Naive thymus-derived CD4-positive, alpha-beta T cell (primary cell): ENCODE measurements around the gene COLQ. TPM values are rescaled to one million over a fixed set of nuclear protein-coding genes. Genes with fewer than 3 reads are reported as not detected.
"Not testable (repeated sequence)": the region's sequence is repeated elsewhere in the genome, so short reads cannot be mapped to it uniquely, and the experiment has no call there.

Source experiments
- ATAC-seq: fragments of 150-1000 bp; cut with Tn5 transposase; 2 replicates; pipeline ENCODE4 v1.10.0; 2021; ENCODE audit warnings: mild to moderate bottlenecking, moderate library complexity
- CTCF ChIA-PET: fragments of 350-600 bp; sonication (Branson Sonifier 250); formaldehyde crosslinking; loops from one replicate; lab custom pipeline; 2021; ENCODE audit warnings: antibody characterized with exemption; lab: Charles Lee
- POLR2A ChIA-PET: fragments of 350-600 bp; sonication (Branson Sonifier 250); formaldehyde crosslinking; loops from one replicate; lab custom pipeline; 2021; ENCODE audit warnings: antibody characterized with exemption, inconsistent platforms; lab: Charles Lee
- DNase-seq, 9 donors: peaks; one replicate each; pipeline versions ENCODE4 v3.0.0 to v3.0.0-alpha.2; 2020 to 2022; ENCODE audit warnings: mixed read lengths in 1 of 9
- H3K27ac ChIP-seq: one replicate; pipeline ENCODE4 v1.7.0; 2013; ENCODE audit warnings: mild to moderate bottlenecking, low read depth, low read length, moderate library complexity
- H3K27me3 ChIP-seq, 2 donors: one replicate each; pipeline ENCODE4 v1.7.0; 2013; ENCODE audit warnings: low read length in 2 of 2, mild to moderate bottlenecking in 2 of 2, moderate library complexity in 2 of 2; ENCODE audit not compliant: control insufficient read depth in 2 of 2, insufficient read depth in 2 of 2
- H3K36me3 ChIP-seq, 3 experiments: 1 replicate in 2 of 3; 2 replicates in 1 of 3; pipeline ENCODE4 v1.7.0; 2013; ENCODE audit warnings: low read length in 3 of 3, mild to moderate bottlenecking in 3 of 3, moderate library complexity in 1 of 3; ENCODE audit not compliant: insufficient read depth in 3 of 3, control insufficient read depth in 2 of 3
- H3K4me1 ChIP-seq, 2 donors: one replicate each; pipeline ENCODE4 v1.7.0; 2013; ENCODE audit warnings: low read length in 2 of 2, mild to moderate bottlenecking in 2 of 2, moderate library complexity in 1 of 2; ENCODE audit not compliant: control insufficient read depth in 2 of 2, insufficient read depth in 2 of 2
- H3K4me3 ChIP-seq: 2 replicates; pipeline ENCODE4 v1.7.0; 2013; ENCODE audit warnings: mild to moderate bottlenecking, low read length
- H3K9me3 ChIP-seq, 3 experiments: 1 replicate in 2 of 3; 2 replicates in 1 of 3; pipeline ENCODE4 v1.7.0; 2013; ENCODE audit warnings: low read length in 3 of 3; ENCODE audit not compliant: control insufficient read depth in 2 of 3
- H3K27ac Mint-ChIP-seq, 9 donors: one replicate each; pipeline ENCODE4 v1.8.0; 2020 to 2022; ENCODE audit warnings: mixed read lengths in 9 of 9, mild to moderate bottlenecking in 8 of 9, moderate library complexity in 5 of 9, inconsistent platforms in 2 of 9
- H3K27me3 Mint-ChIP-seq, 5 donors: one replicate each; pipeline ENCODE4 v1.8.0; 2021 to 2022; ENCODE audit warnings: mixed read lengths in 5 of 5, mild to moderate bottlenecking in 1 of 5
- H3K36me3 Mint-ChIP-seq, 5 donors: one replicate each; pipeline ENCODE4 v1.8.0; 2020 to 2022; ENCODE audit warnings: mixed read lengths in 5 of 5, mild to moderate bottlenecking in 3 of 5, inconsistent platforms in 1 of 5
- H3K4me1 Mint-ChIP-seq, 7 donors: one replicate each; pipeline ENCODE4 v1.8.0; 2020 to 2022; ENCODE audit warnings: mixed read lengths in 7 of 7, mild to moderate bottlenecking in 3 of 7, inconsistent platforms in 1 of 7
- H3K4me3 Mint-ChIP-seq, 10 donors: one replicate each; pipeline ENCODE4 v1.8.0; 2020 to 2022; ENCODE audit warnings: mild to moderate bottlenecking in 10 of 10, mixed read lengths in 10 of 10, moderate library complexity in 6 of 10, inconsistent platforms in 2 of 10
- H3K9me3 Mint-ChIP-seq, 11 donors: one replicate each; pipeline ENCODE4 v1.8.0; 2020 to 2022; ENCODE audit warnings: mixed read lengths in 11 of 11, mild to moderate bottlenecking in 4 of 11, inconsistent platforms in 1 of 11, moderate library complexity in 1 of 11
- intact Hi-C, 2 donors: fragments of 100-400 bp; cut with micrococcal nuclease; formaldehyde crosslinking; loops; one replicate each; pipeline ENCODE4 v1.15.1; 2023
- polyA plus RNA-seq, 2 donors: library from polyadenylated mRNA; unstranded; fragments of 300-500 nt; fragmentation: Illumina TruSeq; gene quantifications; one replicate each; pipeline ENCODE4 v1.2.3, GENCODE V29; 2021
- total RNA-seq, 6 experiments: library from RNA in 5 of 6; stranded (reverse) in 5 of 6; gene quantifications; 1 replicate in 5 of 6; 2 replicates in 1 of 6; pipeline ENCODE4 v1.2.3 and lab custom pipeline; 2021 to 2026

COLQ gene
- total and polyA plus RNA-seq, 7 experiments from 2014 or later, result 0.26 to 6.6 (median 3.7) TPM

DNA sequence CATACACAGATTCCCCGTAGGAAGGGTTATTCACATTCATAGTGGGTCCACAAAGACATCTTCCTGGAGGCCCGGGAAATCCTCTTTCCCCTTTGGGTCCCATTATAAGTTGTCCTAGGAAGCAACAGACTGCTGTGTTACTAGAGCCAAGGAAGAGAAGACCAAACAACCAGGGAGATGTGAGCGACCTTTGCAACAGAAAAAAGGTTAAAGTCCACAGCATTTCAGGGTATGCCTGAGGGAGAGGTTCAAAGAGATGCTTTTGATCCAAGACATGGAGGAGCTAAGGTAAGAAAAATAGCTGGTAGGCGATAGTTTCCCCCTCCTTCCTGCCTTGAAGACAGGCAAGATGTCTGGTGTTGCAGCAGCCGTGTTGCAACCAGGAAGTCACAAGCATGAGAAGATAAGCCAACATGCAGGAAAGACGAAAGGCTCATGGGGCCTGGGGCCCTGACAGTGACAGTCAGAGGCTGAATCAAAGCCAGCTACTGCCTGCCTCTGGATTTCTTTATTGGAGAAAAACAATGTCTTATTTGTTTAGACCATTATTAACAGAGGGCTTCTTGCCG, 63.2 kb downstream of the COLQ start:
- Histone ChIP-seq H3K27me3 (no peaks in the 10 kb centered on the region), H3K36me3 (no peaks in the 10 kb centered on the region), H3K4me3 (no peak overlapping the region), H3K9me3 (no peaks in the 10 kb centered on the region), H3K4me1 (peaks cover 7 to 14% of the 10 kb centered on the region in 2 donors), H3K27ac (no peak overlapping the region)
- ATAC-seq, result no peak
- ChIA-PET POLR2A (no interaction called here), CTCF (no interaction called here)
- no peaks in the 10 kb centered on the region for H3K27me3 Mint-ChIP-seq
- H3K9me3 Mint-ChIP-seq, result peaks cover 0 to 5% (median 0%) of the 10 kb centered on the region in 11 donors
- intact Hi-C loops, result no loop called here
- H3K4me3 Mint-ChIP-seq, result no peak overlapping the region
- peak overlapping the region in 1 of 9 donors; percentile 19 for H3K27ac Mint-ChIP-seq
- peaks cover 6 to 29% (median 18%) of the 10 kb centered on the region in 7 donors for H3K4me1 Mint-ChIP-seq
- DNase-seq, result no peak
- peaks cover 0 to 8% (median 5%) of the 10 kb centered on the region in 5 donors for H3K36me3 Mint-ChIP-seq

DNA sequence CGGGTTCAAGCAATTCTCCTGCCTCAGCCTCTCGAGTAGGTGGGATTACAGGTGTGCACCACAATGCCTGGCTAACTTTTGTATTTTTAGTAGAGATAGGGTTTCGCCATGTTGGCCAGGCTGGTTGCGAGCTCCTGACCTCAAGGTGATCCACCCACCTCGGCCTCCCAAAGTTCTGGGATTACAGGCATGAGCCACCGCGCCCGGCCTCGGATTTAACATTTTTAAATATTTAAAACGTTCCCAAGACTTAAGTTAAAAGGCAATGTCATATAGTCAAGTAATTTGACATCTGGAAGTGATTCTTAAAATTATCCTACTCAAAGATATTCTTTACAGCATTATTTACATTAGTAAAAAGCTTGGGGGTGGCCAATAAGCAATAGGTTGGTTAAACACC, 64.6 kb downstream of the COLQ start:
- H3K4me3 ChIP-seq, H3K27ac Mint-ChIP-seq, H3K27ac ChIP-seq, intact Hi-C loops, ATAC-seq, H3K36me3 ChIP-seq, H3K27me3 Mint-ChIP-seq, H3K27me3 ChIP-seq, H3K9me3 Mint-ChIP-seq, POLR2A ChIA-PET, CTCF ChIA-PET, DNase-seq, H3K4me3 Mint-ChIP-seq, H3K9me3 ChIP-seq: not testable (repeated sequence)
- Mint-ChIP-seq H3K36me3 (peaks cover 0 to 12% (median 5%) of the 10 kb centered on the region in 5 donors), H3K4me1 (peaks cover 6 to 19% (median 11%) of the 10 kb centered on the region in 7 donors)
- H3K4me1 ChIP-seq, result peaks cover 7 to 14% of the 10 kb centered on the region in 2 donors

DNA sequence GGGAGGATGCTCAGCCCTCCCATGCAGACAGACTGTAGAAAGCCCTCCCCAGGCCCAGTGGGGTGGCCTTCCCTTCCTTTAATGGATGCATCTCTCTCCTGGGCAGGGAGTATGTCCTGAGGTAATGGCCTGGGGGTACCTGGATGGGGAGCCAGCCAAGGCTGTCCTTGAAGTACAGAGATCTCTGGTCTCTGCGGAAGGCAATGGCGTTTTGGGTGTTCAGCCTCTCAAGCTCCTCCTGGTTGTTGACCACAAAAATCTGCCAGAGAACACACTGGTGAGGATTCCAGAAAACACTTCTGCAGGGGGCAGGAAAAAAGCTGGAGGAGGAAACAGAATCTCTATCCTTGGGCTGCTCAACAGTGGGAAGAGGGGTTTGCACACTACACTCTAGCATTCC, 65.2 kb downstream of the COLQ start:
- ATAC-seq (no peak), DNase-seq (no peak)
- Histone ChIP-seq H3K9me3 (no peaks in the 10 kb centered on the region), H3K27ac (no peak overlapping the region), H3K27me3 (no peaks in the 10 kb centered on the region), H3K4me1 (peaks cover 4 to 11% of the 10 kb centered on the region in 2 donors), H3K36me3 (no peaks in the 10 kb centered on the region), H3K4me3 (no peak overlapping the region)
- POLR2A ChIA-PET, result no interaction called here
- H3K36me3 Mint-ChIP-seq, result peaks cover 0 to 13% (median 5%) of the 10 kb centered on the region in 5 donors
- H3K9me3 Mint-ChIP-seq, result peaks cover 0 to 5% (median 0%) of the 10 kb centered on the region in 11 donors
- CTCF ChIA-PET, result no interaction called here
- H3K27me3 Mint-ChIP-seq, result no peaks in the 10 kb centered on the region
- no peak overlapping the region for H3K4me3 Mint-ChIP-seq
- H3K27ac Mint-ChIP-seq, result no peak overlapping the region
- intact Hi-C loops, result no loop called here
- peaks cover 3 to 16% (median 7%) of the 10 kb centered on the region in 7 donors for H3K4me1 Mint-ChIP-seq

DNA sequence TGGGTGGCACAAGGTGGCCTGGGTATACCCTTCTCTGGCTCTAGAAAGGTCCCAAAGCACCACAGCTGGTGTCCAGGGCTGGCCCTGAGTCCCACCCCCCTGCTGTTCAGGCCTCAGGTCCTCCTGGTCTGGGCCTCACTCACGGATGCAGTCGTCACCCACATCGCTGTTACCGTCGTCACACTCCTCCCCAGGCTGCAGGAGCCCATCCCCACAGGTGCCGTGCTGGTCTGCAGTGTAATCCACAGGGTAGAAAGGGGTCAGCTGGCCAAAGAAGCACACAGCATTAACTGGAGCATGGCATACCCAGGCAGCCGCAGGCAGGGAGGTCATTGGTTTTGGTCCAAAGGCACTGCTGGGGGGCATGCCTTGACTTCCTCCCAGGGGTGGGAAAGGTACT, 65.8 kb downstream of the COLQ start:
- no peak overlapping the region for H3K27ac Mint-ChIP-seq
- H3K9me3 Mint-ChIP-seq, result peaks cover 0 to 5% (median 0%) of the 10 kb centered on the region in 11 donors
- DNase-seq (no peak), ATAC-seq (no peak)
- peaks cover 0 to 4% (median 0%) of the 10 kb centered on the region in 3 experiments for H3K36me3 ChIP-seq
- intact Hi-C loops, result no loop called here
- no peak overlapping the region for H3K27ac ChIP-seq
- peaks cover 0 to 19% (median 5%) of the 10 kb centered on the region in 5 donors for H3K36me3 Mint-ChIP-seq
- peaks cover 0 to 13% (median 3%) of the 10 kb centered on the region in 7 donors for H3K4me1 Mint-ChIP-seq
- H3K9me3 ChIP-seq, result no peaks in the 10 kb centered on the region
- no peaks in the 10 kb centered on the region for H3K27me3 ChIP-seq
- H3K27me3 Mint-ChIP-seq, result no peaks in the 10 kb centered on the region
- H3K4me3 ChIP-seq, result no peak overlapping the region
- H3K4me3 Mint-ChIP-seq, result no peak overlapping the region
- CTCF ChIA-PET, result no interaction called here
- H3K4me1 ChIP-seq, result peaks cover 0 to 7% of the 10 kb centered on the region in 2 donors
- POLR2A ChIA-PET, result no interaction called here

DNA sequence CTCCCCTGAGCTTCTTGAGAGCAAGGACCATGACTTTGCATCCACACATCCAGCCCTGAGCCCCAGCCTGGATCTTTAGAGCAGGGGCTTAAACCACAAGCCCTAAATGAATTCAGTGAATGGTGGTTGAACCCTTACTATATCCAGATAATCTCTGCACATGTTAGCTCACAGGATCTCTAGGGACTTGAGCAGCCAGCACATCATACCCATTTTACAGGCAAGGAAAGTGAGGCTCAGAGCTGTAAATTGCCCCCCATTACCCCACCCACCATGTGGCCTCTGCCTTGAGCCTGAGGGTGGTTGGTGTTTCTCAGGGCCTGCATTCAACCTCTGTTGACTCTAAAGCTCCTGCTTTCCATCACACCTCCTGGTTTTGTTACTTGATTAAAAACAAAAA, 66.5 kb downstream of the COLQ start:
- DNase-seq (no peak), ATAC-seq (no peak)
- peaks cover 0 to 5% (median 0%) of the 10 kb centered on the region in 11 donors for H3K9me3 Mint-ChIP-seq
- H3K4me3 Mint-ChIP-seq, result no peak overlapping the region
- H3K4me1 Mint-ChIP-seq, result peaks cover 0 to 8% (median under 1%) of the 10 kb centered on the region in 7 donors
- Histone ChIP-seq H3K27me3 (no peaks in the 10 kb centered on the region), H3K27ac (no peak overlapping the region), H3K36me3 (peaks cover 0 to 4% (median 0%) of the 10 kb centered on the region in 3 experiments), H3K9me3 (no peaks in the 10 kb centered on the region), H3K4me3 (no peak overlapping the region), H3K4me1 (peaks cover 0 to 1% of the 10 kb centered on the region in 2 donors)
- ChIA-PET POLR2A (no interaction called here), CTCF (interaction anchor here (1.4 kb wide), 1 partner anchor 77 kb away, joined by 3 read pairs; no protein-coding TSS in a partner anchor)
- H3K36me3 Mint-ChIP-seq, result peaks cover 0 to 24% (median 5%) of the 10 kb centered on the region in 5 donors
- intact Hi-C loops, result no loop called here
- H3K27ac Mint-ChIP-seq, result no peak overlapping the region
- H3K27me3 Mint-ChIP-seq, result no peaks in the 10 kb centered on the region

DNA sequence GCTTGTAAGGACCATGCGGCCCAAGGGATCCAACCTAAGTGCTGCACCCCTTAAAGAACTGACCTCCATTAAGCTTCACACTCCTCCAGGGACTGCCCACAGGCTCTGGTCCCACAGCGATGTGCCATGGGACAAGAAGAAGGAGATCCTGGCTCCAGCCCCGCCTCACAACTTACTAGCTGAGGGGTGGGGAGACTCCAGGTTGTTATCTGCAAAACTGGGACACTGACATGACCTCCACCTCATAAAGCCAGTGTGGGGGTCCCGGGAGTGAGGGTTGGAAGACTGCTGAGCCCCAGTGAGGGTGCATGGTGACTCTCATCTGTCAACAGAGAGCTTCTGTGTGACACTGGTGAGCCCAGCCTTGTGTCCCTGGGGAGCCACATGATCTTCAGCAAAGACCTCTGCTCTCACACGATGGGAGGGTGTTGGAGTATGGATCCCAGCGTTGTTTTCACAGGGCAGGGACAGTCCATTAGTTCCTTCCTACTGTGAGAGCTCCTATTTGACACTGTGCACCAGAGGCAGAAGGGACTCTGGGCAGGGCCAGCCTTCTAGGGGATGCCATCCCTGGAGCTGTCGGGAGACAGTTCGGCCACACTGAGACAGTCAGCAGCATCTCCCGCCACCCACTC, 67.4 kb downstream of the COLQ start:
- H3K4me1 ChIP-seq, result no peaks in the 10 kb centered on the region
- ChIA-PET CTCF (interaction anchor here (1.4 kb wide), 1 partner anchor 76 kb away, joined by 3 read pairs; no protein-coding TSS in a partner anchor), POLR2A (no interaction called here)
- H3K9me3 ChIP-seq, result no peaks in the 10 kb centered on the region
- no peak for ATAC-seq
- Mint-ChIP-seq H3K4me3 (no peak overlapping the region), H3K9me3 (peaks cover 0 to 5% (median 0%) of the 10 kb centered on the region in 11 donors), H3K4me1 (peaks cover 0 to 8% (median 0%) of the 10 kb centered on the region in 7 donors), H3K27ac (no peak overlapping the region), H3K27me3 (no peaks in the 10 kb centered on the region), H3K36me3 (peaks cover 0 to 24% (median 5%) of the 10 kb centered on the region in 5 donors)
- H3K27ac ChIP-seq, result no peak overlapping the region
- intact Hi-C loops, result no loop called here
- H3K36me3 ChIP-seq, result peaks cover 0 to 4% (median 0%) of the 10 kb centered on the region in 3 experiments
- H3K27me3 ChIP-seq, result no peaks in the 10 kb centered on the region
- no peak for DNase-seq
- no peak overlapping the region for H3K4me3 ChIP-seq
